ENCODE data around the gene EFL1.
A peak's percentile ranks its signal among the peaks of the same experiment; 100 is the strongest.
"Not testable (repeated sequence)": the region's sequence is repeated elsewhere in the genome, so short reads cannot be mapped to it uniquely, and the experiment has no call there.

EFL1 gene

GRCh38 chr15:82262422-82263026 is at the start of gene EFL1, which contains the start of gene SAXO2:
Gene EFL1 (minus strand): TSS chr15:82262734. CDS start chr15:82261778, 956 bp downstream.
Gene SAXO2 (plus strand): TSS chr15:82262818. CDS start chr15:82262880, 62 bp downstream.
- peak; percentile 61 for DNase-seq (ENCODE audit: low read depth, low spot score)

- DNase-seq (ENCODE audit: low read depth, low spot score), result not testable (repeated sequence)
Observed at GRCh38 chr15:82311321-82311720, 48.8 kb upstream of the EFL1 start.

- no peak for DNase-seq (ENCODE audit: low read depth, low spot score)
Observed at GRCh38 chr15:82309802-82310201, 47.3 kb upstream of the EFL1 start.

GRCh38 chr15:82307714-82308081 is 45.2 kb upstream of the EFL1 start:
- no peak for DNase-seq (ENCODE audit: low read depth, low spot score)

- DNase-seq (ENCODE audit: low read depth, low spot score), result no peak
Observed at GRCh38 chr15:82306791-82307713, 44.5 kb upstream of the EFL1 start.

- DNase-seq (ENCODE audit: low read depth, low spot score), result no peak
Observed at GRCh38 chr15:82305621-82306048, 43.1 kb upstream of the EFL1 start.

- DNase-seq (ENCODE audit: low read depth, low spot score), result no peak
Observed at GRCh38 chr15:82304778-82305090, 42.2 kb upstream of the EFL1 start.

GRCh38 chr15:82303956-82304777 is 41.6 kb upstream of the EFL1 start:
- no peak for DNase-seq (ENCODE audit: low read depth, low spot score)

GRCh38 chr15:82301296-82302016 is 38.9 kb upstream of the EFL1 start:
- no peak for DNase-seq (ENCODE audit: low read depth, low spot score)

- DNase-seq (ENCODE audit: low read depth, low spot score), result no peak
Observed at GRCh38 chr15:82300883-82301282, 38.3 kb upstream of the EFL1 start.

GRCh38 chr15:82300326-82300725 is 37.8 kb upstream of the EFL1 start:
- not testable (repeated sequence) for DNase-seq (ENCODE audit: low read depth, low spot score)

- DNase-seq (ENCODE audit: low read depth, low spot score), result not testable (repeated sequence)
Observed at GRCh38 chr15:82299511-82299914, 37.0 kb upstream of the EFL1 start.

GRCh38 chr15:82298520-82298919 is 36.0 kb upstream of the EFL1 start:
- DNase-seq (ENCODE audit: low read depth, low spot score), result no peak

GRCh38 chr15:82298032-82298431 is 35.5 kb upstream of the EFL1 start:
- no peak for DNase-seq (ENCODE audit: low read depth, low spot score)

- DNase-seq (ENCODE audit: low read depth, low spot score), result no peak
Observed at GRCh38 chr15:82297546-82297945, 35.0 kb upstream of the EFL1 start.

- DNase-seq (ENCODE audit: low read depth, low spot score), result no peak
Observed at GRCh38 chr15:82294061-82294690, 31.6 kb upstream of the EFL1 start.

- no peak for DNase-seq (ENCODE audit: low read depth, low spot score)
Observed at GRCh38 chr15:82292271-82292670, 29.7 kb upstream of the EFL1 start.

GRCh38 chr15:82288202-82288601 is 25.7 kb upstream of the EFL1 start:
- DNase-seq (ENCODE audit: low read depth, low spot score), result not testable (repeated sequence)

GRCh38 chr15:82286475-82286874 is 23.9 kb upstream of the EFL1 start:
- DNase-seq (ENCODE audit: low read depth, low spot score), result not testable (repeated sequence)

GRCh38 chr15:82284381-82284780 is 21.8 kb upstream of the EFL1 start:
- DNase-seq (ENCODE audit: low read depth, low spot score), result not testable (repeated sequence)

GRCh38 chr15:82282386-82282785 is 19.9 kb upstream of the EFL1 start:
- DNase-seq (ENCODE audit: low read depth, low spot score), result not testable (repeated sequence)

Data from iPS DF 19.7 (cell line).